ENCODE results near the gene SPATA3. TPM values are rescaled to one million over a fixed set of nuclear protein-coding genes. Genes with fewer than 3 reads are reported as not detected.
A peak's percentile ranks its signal among the peaks of the same experiment; 100 is the strongest.

Gene SPATA3
- total RNA-seq, 4 donors from 2014 or later: not detected

DNA sequence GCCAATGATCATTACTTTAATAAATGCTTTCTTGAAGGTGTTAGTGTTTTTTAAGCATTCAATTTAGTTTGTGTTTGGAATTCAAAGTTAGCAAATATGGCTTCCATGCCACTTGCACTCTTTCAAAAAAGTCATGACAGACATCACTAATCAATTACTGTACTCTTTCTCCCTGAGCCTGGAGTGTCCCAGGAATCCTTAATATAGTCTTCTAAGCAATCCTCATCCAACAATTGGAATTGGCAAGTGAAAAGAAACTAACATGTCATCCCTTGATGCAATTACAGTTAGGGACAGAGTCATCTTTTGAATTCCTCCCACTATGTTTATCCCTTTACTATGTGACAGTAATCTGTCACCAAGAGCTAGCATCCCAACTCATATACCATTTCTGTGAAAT lies 41.2 kb upstream of the SPATA3 start:
- Histone ChIP-seq H3K27ac (no peak overlapping the region), H3K4me1 (peaks cover 0 to 13% (median 11%) of the 10 kb centered on the region in 4 donors), H3K4me3 (no peak overlapping the region), H3K9me3 (no peaks in the 10 kb centered on the region), H3K27me3 (peaks cover 0 to 15% of the 10 kb centered on the region in 2 donors), H3K36me3 (no peaks in the 10 kb centered on the region)
- DNase-seq (ENCODE audit: low spot score in 2 of 2): no peak
- TF ChIP-seq CTCF (IDR thresholded peaks at IDR 0.05) (no peak), POLR2A (IDR thresholded peaks at IDR 0.05) (no peak), EP300 (IDR thresholded peaks at IDR 0.05) (no peak)

GRCh38 chr2:230955163-230955737 lies 40.7 kb upstream of the SPATA3 start:
- Histone ChIP-seq H3K27ac (no peak overlapping the region), H3K36me3 (no peaks in the 10 kb centered on the region), H3K9me3 (no peaks in the 10 kb centered on the region), H3K4me1 (peaks cover 0 to 13% (median 11%) of the 10 kb centered on the region in 4 donors), H3K27me3 (peaks cover 0 to 20% of the 10 kb centered on the region in 2 donors), H3K4me3 (no peak overlapping the region)
- DNase-seq (ENCODE audit: low spot score in 2 of 2): no peak
- TF ChIP-seq POLR2A (IDR thresholded peaks at IDR 0.05) (no peak), CTCF (IDR thresholded peaks at IDR 0.05) (no peak), EP300 (IDR thresholded peaks at IDR 0.05) (no peak)
- WGBS, 2 donors: 84 to 97% methylated on average over 1 of the region's 1 CpG

DNA sequence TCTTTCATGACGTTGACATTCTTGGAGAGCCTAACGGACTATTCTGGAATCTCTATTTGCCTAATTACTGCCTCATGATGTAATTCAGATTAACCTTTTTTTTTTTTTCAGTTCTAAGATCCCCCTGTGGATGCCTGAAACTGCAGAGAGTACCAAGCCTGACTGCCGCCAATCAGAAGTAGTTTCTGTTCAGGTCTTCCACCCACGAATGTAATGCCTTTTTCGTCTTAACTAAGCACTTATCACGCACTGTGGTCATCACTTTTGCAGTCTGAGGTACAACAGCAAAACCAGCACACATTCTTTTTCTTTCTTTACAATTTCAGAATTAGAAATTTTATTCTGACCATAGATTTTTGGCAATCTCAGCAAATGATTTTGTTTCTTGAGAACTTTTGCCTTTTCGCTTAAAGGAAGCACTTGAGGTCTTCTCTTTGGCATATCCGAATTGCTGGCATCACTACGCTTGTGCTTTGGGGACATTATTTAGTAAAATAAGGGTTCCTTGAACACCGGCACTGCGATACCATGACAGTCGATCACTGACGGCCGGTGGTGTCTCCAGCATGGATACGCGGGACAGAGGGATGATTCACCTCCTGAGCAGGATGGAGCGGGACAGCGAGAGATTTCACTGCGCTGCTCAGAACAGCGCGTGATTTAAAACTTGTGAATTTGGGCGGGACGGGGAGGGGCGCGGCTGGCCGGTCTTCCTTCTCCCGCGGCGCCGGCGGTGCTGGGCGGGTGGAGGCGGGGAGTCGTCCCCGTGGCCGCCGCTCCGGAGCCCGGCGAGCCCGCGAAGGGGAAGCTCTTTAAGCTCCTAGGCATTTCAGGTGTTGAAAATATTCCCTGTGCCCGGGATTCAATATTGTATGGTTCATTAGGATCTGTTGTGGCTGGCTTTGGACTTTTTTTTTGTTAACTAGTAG lies 38.8 kb upstream of the SPATA3 start:
- 11 to 22% methylated on average over 26 to 42 of the region's 43 CpGs for WGBS, 2 donors
- peak in 1 of 2 donors; percentile 33 for DNase-seq (ENCODE audit: low spot score in 2 of 2)

DNA sequence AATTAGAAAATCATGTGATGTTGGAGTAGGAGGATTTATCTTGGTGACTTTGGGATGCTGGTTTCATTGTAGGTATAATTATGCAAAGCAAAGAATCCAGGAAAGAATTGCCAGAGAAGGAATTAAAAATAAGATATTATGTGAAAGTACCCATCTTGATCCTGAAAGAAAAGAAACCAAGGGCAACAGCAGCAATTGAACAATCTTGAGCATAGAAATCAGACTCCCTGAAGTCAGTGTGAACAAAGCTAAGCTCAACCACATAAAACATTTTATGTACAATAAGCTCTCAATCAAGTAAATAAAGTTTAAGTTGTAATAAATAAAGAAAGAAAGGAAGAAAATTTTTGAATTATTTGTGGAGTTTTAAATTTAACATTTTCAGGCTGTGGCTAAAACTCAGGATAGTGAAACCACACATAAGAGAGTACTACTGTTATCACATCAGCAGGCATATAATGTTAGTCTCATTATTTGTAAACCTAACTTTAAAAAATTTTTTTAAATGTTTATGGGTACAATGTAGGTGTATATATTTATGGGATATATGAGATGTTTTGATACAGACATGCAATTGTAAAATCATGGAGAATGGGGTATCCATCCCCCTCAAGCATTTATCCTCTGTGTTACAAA lies 38.0 kb upstream of the SPATA3 start:
- H3K27me3 ChIP-seq: peaks cover 0 to 20% of the 10 kb centered on the region in 2 donors
- TF ChIP-seq CTCF (IDR thresholded peaks at IDR 0.05): no peak
- TF ChIP-seq POLR2A (IDR thresholded peaks at IDR 0.05): no peak
- no peak for TF ChIP-seq EP300 (IDR thresholded peaks at IDR 0.05)
- peaks cover 0 to 13% (median 11%) of the 10 kb centered on the region in 4 donors for H3K4me1 ChIP-seq

More for the DNA sequence above, 38.8 kb upstream of the SPATA3 start:
- Histone ChIP-seq H3K36me3 (no peaks in the 10 kb centered on the region), H3K4me3 (peak overlapping the region; percentile 2 to 50 (median 34)), H3K27ac (no peak overlapping the region), H3K4me1 (peaks cover 0 to 13% (median 11%) of the 10 kb centered on the region in 4 donors), H3K27me3 (peaks cover 0 to 20% of the 10 kb centered on the region in 2 donors), H3K9me3 (no peaks in the 10 kb centered on the region)
- no peak for TF ChIP-seq EP300 (IDR thresholded peaks at IDR 0.05)
- TF ChIP-seq POLR2A (IDR thresholded peaks at IDR 0.05): no peak
- no peak for TF ChIP-seq CTCF (IDR thresholded peaks at IDR 0.05)

More for the DNA sequence above, 38.0 kb upstream of the SPATA3 start:
- Histone ChIP-seq H3K4me3 (peak overlapping the region; percentile 2 to 50 (median 34)), H3K9me3 (no peaks in the 10 kb centered on the region), H3K36me3 (no peaks in the 10 kb centered on the region), H3K27ac (no peak overlapping the region)
- no peak for DNase-seq (ENCODE audit: low spot score in 2 of 2)

All from tibial nerve (tissue), 4 donors.